GM12878 (cell line): Measurements from ENCODE around the gene SERPINB8. TPM values are rescaled to one million over a fixed set of nuclear protein-coding genes. Genes with fewer than 3 reads are reported as not detected.
A peak's percentile ranks its signal among the peaks of the same experiment; 100 is the strongest.

Experiments used
- ATAC-seq: fragments of 200-7000 bp; cut with Tn5 transposase; 3 replicates; pipeline ENCODE4 v1.9.1; 2020; ENCODE audit warnings: mild to moderate bottlenecking, moderate library complexity
- BruUV-seq: library from RNA; stranded (reverse); fragments of 400-500 nt; replicated peaks from 2 replicates; lab custom pipeline; 2021; lab: Mats Ljungman, UMichigan
- CTCF ChIA-PET: fragments of 300-600 bp; sonication (Branson Sonifier 250); formaldehyde crosslinking; extraction: SDS; loops from one replicate; lab custom pipeline; 2021; ENCODE audit warnings: inconsistent platforms; lab: Yijun Ruan, JAX
- POLR2A ChIA-PET: fragments of 350-600 bp; formaldehyde crosslinking; extraction: SDS; loops from one replicate; lab custom pipeline; 2021; ENCODE audit warnings: inconsistent platforms; lab: Charles Lee
- RAD21 ChIA-PET: fragments of 300-600 bp; sonication (Branson Sonifier 250); formaldehyde crosslinking; loops from one replicate; lab custom pipeline; 2023; ENCODE audit warnings: antibody characterized with exemption; ENCODE audit not compliant: unreplicated experiment; lab: Charles Lee
- SMC1A ChIA-PET: fragments of 300-600 bp; sonication (Branson Sonifier 250); formaldehyde crosslinking; loops from one replicate; lab custom pipeline; 2023; ENCODE audit not compliant: unreplicated experiment, uncharacterized antibody; lab: Charles Lee
- DNase-seq: peaks from one replicate; pipeline ENCODE4 v3.0.0-alpha.2; 2011; ENCODE audit warnings: low read depth, low spot score
- FAIRE-seq: peaks from 3 replicates; lab custom pipeline; 2011; peaks lifted over from hg19 to GRCh38; lab: Jason Lieb, UNC
- H2AFZ ChIP-seq: 2 replicates; pipeline ENCODE4 v1.6.0; 2011; ENCODE audit warnings: low read depth, low read length, control low read depth; ENCODE audit not compliant: control insufficient read depth
- H3K27ac ChIP-seq: 2 replicates; pipeline ENCODE4 v1.5.1; 2011; ENCODE audit warnings: control low read depth; ENCODE audit not compliant: control insufficient read depth, insufficient read depth
- H3K27me3 ChIP-seq, 2 experiments: replicated peaks in 1 of 2; 2 replicates each; pipeline versions ENCODE4 v1.6.0 to v1.6.1; 2011; ENCODE audit warnings: low read length in 1 of 2; ENCODE audit not compliant: control insufficient read depth in 2 of 2, insufficient read depth in 2 of 2
- H3K36me3 ChIP-seq, 2 experiments: 2 replicates each; pipeline ENCODE4 v1.5.1; 2011; ENCODE audit warnings: low read length in 1 of 2; ENCODE audit not compliant: control insufficient read depth in 2 of 2, insufficient read depth in 2 of 2
- H3K4me1 ChIP-seq: 2 replicates; pipeline ENCODE4 v1.6.1; 2011; ENCODE audit warnings: mild to moderate bottlenecking, low read length, moderate library complexity, mixed read lengths; ENCODE audit not compliant: control insufficient read depth, insufficient read depth
- H3K4me2 ChIP-seq: 2 replicates; pipeline ENCODE4 v1.6.0; 2011; ENCODE audit warnings: control low read depth; ENCODE audit not compliant: control insufficient read depth, insufficient read depth
- H3K4me3 ChIP-seq: fragments of 200-600 bp; sonication (generic); 2 replicates; pipeline ENCODE4 v1.5.1; 2016
- H3K79me2 ChIP-seq: 2 replicates; pipeline ENCODE4 v1.6.0; 2011; ENCODE audit warnings: low read length; ENCODE audit not compliant: control insufficient read depth, insufficient read depth
- H3K9ac ChIP-seq: 2 replicates; pipeline ENCODE4 v1.8.0; 2011; ENCODE audit warnings: low read length, control low read depth, mixed read lengths; ENCODE audit not compliant: control insufficient read depth, insufficient read depth
- H3K9me3 ChIP-seq: replicated peaks from 3 replicates; pipeline ENCODE4 v1.5.1; 2011; ENCODE audit warnings: mild to moderate bottlenecking, low read length; ENCODE audit not compliant: control insufficient read depth, insufficient read depth
- H4K20me1 ChIP-seq: 2 replicates; pipeline ENCODE4 v1.6.0; 2011; ENCODE audit not compliant: control insufficient read depth, insufficient read depth
- BCLAF1 ChIP-seq: fragments of 450-650 bp; IDR thresholded peaks from 2 replicates; pipeline ENCODE4 v1.6.1; 2017; ENCODE audit warnings: antibody characterized with exemption, mild to moderate bottlenecking, moderate library complexity
- CEBPZ ChIP-seq: fragments of 150-350 bp; IDR thresholded peaks from 2 replicates; pipeline ENCODE4 v1.6.1; 2016; ENCODE audit warnings: low read depth, low read length
- HDAC6 ChIP-seq: fragments of 200-600 bp; sonication (generic); IDR thresholded peaks from one replicate; pipeline ENCODE4 v1.8.0; 2017; ENCODE audit warnings: antibody characterized with exemption; ENCODE audit not compliant: unreplicated experiment
- MYC ChIP-seq: IDR thresholded peaks from 2 replicates; pipeline ENCODE4 v1.6.1; 2011; ENCODE audit warnings: mild to moderate bottlenecking, low read length, moderate library complexity, inconsistent platforms; ENCODE audit not compliant: insufficient read depth, insufficient replicate concordance, insufficient read length, severe bottlenecking
- POLR2A ChIP-seq: IDR thresholded peaks from 2 replicates; pipeline ENCODE4 v1.6.1; 2011; ENCODE audit warnings: low read depth, mild to moderate bottlenecking, low read length
- SREBF1 ChIP-seq: IDR thresholded peaks from 2 replicates; pipeline ENCODE4 v1.6.1; 2012; ENCODE audit warnings: mild to moderate bottlenecking, low read length
- ZBTB11 ChIP-seq: fragments of 450-650 bp; formaldehyde crosslinking; IDR thresholded peaks from 2 replicates; pipeline ENCODE4 v1.5.0; 2022; ENCODE audit warnings: mild to moderate bottlenecking, missing genetic modification characterization
- WGBS: methylation state at CpG from one replicate; pipeline ENCODE4 v1.1.6; 2016; ENCODE audit warnings: low lambda C conversion rate; ENCODE audit not compliant: insufficient replicate concordance, insufficient coverage; ENCODE audit errors: missing lambda C conversion rate; 5-methylcytosine and 5-hydroxymethylcytosine counted together
- in situ Hi-C: fragments of 300-500 bp; cut with MboI; formaldehyde crosslinking; loops from 9 replicates; pipeline ENCODE4 v1.14.3; 2018; ENCODE audit warnings: mixed read lengths
- intact Hi-C: fragments of 100-400 bp; cut with micrococcal nuclease; formaldehyde crosslinking; loops from one replicate; pipeline ENCODE4 v1.14.2; 2022; ENCODE audit not compliant: unreplicated experiment
- polyA plus RNA-seq, 11 experiments: library from polyadenylated mRNA; depleted of rRNA in 4 of 11; unstranded in 6 of 11; stranded (reverse) in 5 of 11; fragments of >200 nt; fragmentation: Nextera tagmentation in 4 of 11; fragmentation: Illumina TruSeq in 1 of 11; extraction: Ambion mirVana in 4 of 11; extraction: Trizol in 1 of 11; gene quantifications; 1 replicate in 1 of 11; 2 replicates in 10 of 11; pipeline versions ENCODE4 v1.2.1 to v1.2.3, GENCODE V29; 2011 to 2016; ENCODE audit warnings: inconsistent platforms in 2 of 11, missing spikeins in 2 of 11, low read depth in 1 of 11
- total RNA-seq, 4 experiments: library from RNA; depleted of rRNA in 3 of 4; stranded (reverse); fragments of >200 nt in 3 of 4; fragmentation: Illumina TruSeq in 1 of 4; extraction: Trizol in 1 of 4; gene quantifications; 2 replicates each; pipeline versions ENCODE4 v1.2.1 to v1.2.3, GENCODE V29; 2013 to 2021

SERPINB8 gene
- total and polyA plus RNA-seq, 10 of the 15 experiments (the other 5 are each of a cell fraction or from before 2014, with no cell fraction given): 8.1 to 31.5 (median 16.7) TPM

- TF ChIP-seq BCLAF1: no peak
- TF ChIP-seq POLR2A: 0 out of 2 replicates have a peak, but pooled peaks have one; percentile 34
Measured at GRCh38 chr18:63980896-63981460, 11.1 kb downstream of the SERPINB8 start (continued).

- no TSS peak for BruUV-seq
- ATAC-seq (peak; percentile 23), DNase-seq (no peak), FAIRE-seq (peak; percentile 27)
- Histone ChIP-seq H3K9me3 (no peaks in the 10 kb centered on the region), H3K4me3 (no peak overlapping the region), H3K36me3 (peaks cover 18% of the 10 kb centered on the region in 2 experiments), H3K4me2 (no peak overlapping the region), H3K4me1 (peaks cover 3% of the 10 kb centered on the region; the same call in 1 of the 2 replicates), H2AFZ (no peak overlapping the region), H4K20me1 (0 out of 2 replicates have a peak, but pooled peaks cover 3% of the 10 kb centered on the region), H3K79me2 (no peaks in the 10 kb centered on the region; the same call in 1 of the 2 replicates), H3K9ac (no peak overlapping the region), H3K27ac (no peak overlapping the region)
- 50% methylated on average over 2 of the region's 2 CpGs for WGBS
- ChIA-PET POLR2A (no interaction called here), CTCF (interaction anchor here (0.8 to 1.7 kb wide), 3 partner anchors 10 to 19 kb away, joined by 3 to 4 read pairs (median 3); no protein-coding TSS in a partner anchor), SMC1A (interaction anchor here (1.3 kb wide), 1 partner anchor 13 kb away, joined by 4 read pairs; no protein-coding TSS in a partner anchor), RAD21 (no interaction called here)
- in situ Hi-C loops: loop anchor here (25.0 kb wide), 1 partner anchor 469 kb away; no protein-coding TSS in a partner anchor
- TF ChIP-seq HDAC6 (no peak), CEBPZ (no peak), SREBF1 (no peak), ZBTB11 (no peak), MYC (no peak)
- TF ChIP-seq, all 136 proteins: peak for 0
- no peaks in the 10 kb centered on the region for H3K27me3 ChIP-seq
- intact Hi-C loops: no loop called here
Measured at GRCh38 chr18:63981719-63982118, 11.8 kb downstream of the SERPINB8 start.
